CD4-positive, alpha-beta T cell treated with Interferon alpha-2 for 1 hour (primary cell): ENCODE measurements around the gene YIPF7.
A peak's percentile ranks its signal among the peaks of the same experiment; 100 is the strongest.

ENCODE experiments used
- DNase-seq, 2 donors: peaks; one replicate each; pipeline ENCODE4 v3.0.0-alpha.2; 2020 to 2022

The YIPF7 gene

DNA sequence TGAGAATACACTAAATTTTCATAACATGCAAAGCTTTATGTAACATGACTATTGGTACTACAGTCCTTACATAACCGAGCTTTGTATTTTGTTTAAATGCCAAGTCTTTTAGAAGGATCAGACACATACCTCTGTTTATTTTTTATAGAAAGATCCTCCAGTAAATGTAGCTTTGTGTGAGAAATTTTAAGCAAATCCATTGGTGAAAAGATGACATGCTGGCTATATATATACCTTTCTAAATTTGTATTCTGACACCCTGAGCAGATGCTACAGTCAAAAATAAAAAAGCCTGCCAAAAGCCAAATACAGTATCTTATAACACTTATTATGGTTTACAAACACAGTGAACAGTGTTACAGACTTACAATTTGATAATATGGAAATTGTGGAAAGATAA, at the start of gene YIPF7:
Gene YIPF7, minus strand, starts transcription at position 201 of the 400 bp plus-strand sequence. CDS start 1,525 bp downstream, outside the sequence.
- DNase-seq, result no peak

DNA sequence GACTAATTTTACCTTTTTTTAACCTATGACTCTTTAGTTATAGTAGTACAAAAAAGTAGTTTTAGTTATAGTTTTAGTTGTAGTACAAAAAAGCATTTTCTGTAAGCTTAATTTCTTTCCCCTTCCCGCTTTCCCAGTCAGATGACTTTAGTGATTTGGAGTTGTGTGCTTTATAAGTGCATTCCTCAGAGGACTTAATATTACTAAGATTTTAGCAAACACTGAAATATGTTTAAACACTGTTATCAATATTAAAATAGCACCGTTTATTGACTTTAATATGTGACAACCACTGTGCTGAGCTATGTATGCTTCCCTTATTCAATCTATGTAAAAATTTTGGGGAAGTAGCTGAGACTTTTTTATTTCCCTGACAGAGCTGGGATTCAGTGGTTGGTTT, 49.6 kb upstream of the YIPF7 start:
- DNase-seq, result no peak

DNA sequence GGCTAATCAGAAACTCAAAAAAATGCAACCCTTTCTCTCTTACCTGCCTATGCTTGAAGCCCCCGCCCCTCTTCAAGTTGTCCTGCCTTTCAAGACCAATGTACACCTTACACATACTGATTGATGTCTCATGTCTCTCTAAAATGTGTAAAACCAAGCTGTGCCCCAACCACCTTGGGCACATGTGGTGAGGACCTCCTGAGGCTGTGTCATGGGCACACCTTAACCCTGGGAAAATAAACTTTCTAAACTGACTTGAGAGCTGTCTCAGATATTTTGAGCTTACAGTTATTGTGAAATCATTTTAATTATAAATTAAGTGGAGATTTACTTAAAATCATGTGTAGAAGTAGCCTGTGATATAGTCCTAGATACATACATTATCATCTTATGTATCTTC, 49.0 kb upstream of the YIPF7 start:
- DNase-seq, result no peak

DNA sequence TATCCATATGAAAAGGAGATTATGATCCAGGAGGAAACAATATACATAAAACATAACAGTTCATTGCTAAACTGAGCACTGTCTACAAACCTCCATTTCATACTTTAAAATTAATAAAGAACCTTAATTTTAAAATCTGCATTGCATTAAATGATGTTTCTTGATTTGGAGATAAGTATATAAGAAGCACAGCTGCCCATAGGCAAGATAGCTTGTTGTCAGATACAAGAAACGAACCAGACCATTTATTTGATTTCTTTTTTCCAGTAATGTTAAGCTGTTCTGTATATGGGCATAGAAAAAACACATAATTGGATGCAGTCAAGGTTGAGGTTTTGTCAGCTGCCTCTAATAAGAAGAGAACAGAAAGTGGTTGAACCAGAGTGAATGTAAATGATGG, 33.2 kb upstream of the YIPF7 start:
- DNase-seq, result no peak

DNA sequence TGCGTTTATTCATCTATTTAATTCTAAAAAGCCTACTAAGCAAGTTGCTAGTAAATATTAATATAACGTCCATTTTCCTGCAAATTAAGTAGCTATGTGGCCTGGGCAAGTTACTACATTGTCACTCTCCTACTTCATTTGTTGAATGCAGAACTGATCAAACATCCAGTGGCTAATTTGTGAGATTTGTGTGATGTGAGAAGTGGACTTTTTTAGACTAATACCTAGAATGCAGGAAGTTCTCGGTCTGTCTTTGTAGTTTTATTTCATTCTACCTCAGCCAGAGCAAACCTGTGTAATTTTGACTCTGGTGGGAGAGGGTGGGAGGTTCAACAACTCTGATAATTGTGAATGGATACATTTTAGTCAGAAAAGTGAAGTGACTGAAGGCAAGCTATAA, 27.6 kb upstream of the YIPF7 start:
- DNase-seq, result no peak

DNA sequence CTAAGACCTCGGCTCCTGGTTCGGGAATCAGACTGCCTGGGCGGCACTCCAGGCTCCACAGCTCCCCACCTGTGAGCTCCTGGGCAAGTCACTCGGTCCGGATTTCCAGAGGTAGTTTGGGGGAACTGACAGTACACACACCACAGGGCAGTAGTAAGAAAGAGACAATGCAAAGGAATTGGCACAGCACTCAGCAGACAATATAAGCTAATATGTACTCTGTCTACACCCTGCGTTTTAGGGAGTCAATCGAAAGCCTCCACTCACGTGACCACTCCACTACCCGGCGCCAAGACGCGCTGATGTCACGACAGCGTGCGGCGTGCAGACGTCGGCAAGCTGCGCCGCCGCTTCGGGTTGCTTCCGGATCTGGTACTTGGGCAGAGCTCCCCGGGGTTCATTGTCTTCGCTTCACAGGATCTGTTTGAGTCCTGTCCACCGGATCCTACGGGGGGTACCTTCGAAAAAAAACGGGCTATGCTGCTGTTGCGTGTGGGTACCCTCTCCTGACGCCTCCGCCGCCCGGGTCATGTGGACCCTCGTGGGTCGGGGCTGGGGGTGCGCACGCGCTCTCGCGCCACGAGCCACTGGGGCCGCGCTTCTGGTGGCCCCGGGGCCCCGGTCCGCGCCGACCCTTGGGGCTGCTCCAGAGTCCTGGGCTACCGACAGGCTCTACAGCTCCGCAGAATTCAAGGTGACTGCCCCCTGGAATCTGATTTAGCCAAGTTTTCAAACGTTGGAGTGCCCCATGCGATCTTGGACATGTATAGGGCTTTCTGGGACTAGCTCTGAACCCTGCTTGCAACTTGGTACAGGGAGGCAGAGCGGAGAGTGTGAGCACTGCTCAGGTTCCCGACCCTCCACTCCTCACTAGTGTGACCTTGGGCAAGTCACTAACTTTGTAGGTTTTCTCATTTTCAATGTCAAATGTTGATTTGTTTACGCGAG, 26.9 kb upstream of the YIPF7 start, which contains the start of gene GUF1:
Gene GUF1, plus strand, starts transcription at position 327 of the 948 bp plus-strand sequence. Its CDS starts 203 bp downstream, at position 530.
- DNase-seq, result peak; percentile 86 to 90

DNA sequence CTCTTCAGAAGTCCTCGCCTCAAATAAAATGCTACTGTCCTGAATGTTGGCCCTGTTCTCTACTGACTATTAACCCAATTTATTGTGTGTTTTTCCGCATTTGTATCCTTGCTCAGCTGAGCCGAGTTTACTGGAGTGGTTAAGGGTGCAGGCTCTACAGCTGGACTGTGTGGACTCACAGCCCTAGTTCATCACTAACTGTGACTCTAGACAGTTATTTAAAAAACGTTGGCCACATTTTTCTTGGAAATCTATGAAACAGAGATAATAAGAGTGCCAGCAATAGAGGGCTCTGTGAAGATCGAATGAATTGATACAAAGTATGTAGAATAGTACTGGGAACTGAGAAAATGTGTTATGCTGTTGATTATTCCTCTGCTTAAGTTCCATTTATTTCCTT, 23.9 kb upstream of the YIPF7 start:
- no peak for DNase-seq

DNA sequence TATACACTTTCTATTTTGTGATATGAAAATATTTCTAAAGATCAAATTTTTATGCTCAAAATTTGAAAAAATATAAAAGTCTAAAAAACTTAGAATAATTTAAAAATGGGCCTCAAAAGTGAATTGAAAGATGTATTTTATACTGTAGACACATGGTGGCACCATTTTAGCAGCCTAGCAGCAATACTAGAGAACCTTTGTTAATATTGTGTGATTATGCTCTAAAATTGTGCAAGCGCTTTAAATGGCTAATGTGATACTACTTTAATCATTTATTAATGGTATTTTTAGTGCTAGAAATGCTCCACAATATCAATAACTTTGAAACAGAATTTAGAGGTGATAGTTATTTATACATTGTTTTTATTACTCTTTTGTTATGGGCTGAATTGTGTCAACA, 23.0 kb upstream of the YIPF7 start:
- no peak for DNase-seq

DNA sequence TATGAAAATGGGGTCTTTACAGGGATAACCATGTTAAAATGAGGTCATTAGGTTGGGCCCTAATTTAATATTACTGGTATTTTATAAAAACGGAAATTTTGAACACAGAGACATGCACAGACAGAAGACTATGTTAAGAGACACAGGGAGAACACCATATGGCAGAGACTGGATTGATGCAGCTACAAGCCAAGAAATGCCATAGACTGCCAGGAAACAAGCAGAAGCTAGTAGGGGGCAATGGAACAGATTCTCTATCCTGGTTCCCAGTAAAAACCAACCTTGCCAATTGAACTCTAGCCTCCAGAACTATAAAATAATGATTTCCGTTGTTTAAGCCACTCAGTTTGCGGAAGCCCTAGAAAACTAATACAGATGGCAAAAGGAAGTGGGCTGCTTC, 20.2 kb upstream of the YIPF7 start:
- DNase-seq, result no peak

DNA sequence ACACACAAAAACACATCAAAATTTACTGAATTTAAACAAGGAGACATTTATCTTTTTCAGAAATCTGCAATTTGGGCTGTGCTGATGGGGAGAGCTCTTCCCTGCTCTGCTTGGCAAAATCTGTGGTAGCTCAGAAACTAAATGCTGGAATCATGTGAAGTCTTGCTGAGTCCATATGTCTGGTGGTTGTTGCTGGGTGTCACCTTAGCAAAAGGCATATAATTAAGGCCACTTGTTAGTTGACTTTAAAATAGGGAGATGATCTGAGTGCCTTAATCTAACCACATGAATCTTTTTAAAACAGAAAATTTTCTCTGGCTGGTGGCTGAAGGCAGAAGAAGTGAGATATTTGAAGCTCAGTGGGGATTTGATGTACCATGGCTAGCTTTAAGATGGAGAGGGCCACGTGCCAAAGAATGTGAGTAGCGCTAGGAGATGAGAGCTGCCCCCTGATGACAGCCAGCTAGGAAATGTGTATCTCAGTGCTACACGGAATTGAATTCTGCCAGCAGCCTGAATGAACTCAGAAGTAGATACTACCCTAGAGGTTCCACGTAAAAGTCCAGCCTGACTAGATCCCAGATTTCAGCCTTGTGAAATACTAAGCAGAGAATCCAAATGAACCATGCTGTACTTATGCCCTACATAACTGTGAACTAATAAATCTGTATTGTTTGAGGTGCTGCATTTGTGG, 19.2 kb upstream of the YIPF7 start:
- no peak for DNase-seq

DNA sequence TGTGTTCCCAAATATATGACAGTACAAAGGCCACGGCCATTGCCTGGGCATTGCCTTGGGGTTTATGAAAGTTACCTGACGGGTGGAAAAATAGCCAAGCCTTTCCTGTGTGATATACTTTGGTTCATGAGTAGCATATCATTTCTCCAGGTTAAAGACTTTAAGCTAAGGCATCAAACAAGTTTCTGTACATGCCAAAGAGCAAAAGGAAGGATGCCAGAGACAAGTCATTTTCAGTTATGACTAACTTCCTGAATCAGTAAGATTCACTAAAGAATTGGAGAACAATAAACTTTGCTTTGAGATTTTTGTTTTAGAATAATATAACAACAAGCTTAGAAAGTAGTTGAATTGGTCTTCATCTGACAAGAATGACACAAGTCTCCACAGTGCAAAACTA, 17.1 kb upstream of the YIPF7 start:
- no peak for DNase-seq

DNA sequence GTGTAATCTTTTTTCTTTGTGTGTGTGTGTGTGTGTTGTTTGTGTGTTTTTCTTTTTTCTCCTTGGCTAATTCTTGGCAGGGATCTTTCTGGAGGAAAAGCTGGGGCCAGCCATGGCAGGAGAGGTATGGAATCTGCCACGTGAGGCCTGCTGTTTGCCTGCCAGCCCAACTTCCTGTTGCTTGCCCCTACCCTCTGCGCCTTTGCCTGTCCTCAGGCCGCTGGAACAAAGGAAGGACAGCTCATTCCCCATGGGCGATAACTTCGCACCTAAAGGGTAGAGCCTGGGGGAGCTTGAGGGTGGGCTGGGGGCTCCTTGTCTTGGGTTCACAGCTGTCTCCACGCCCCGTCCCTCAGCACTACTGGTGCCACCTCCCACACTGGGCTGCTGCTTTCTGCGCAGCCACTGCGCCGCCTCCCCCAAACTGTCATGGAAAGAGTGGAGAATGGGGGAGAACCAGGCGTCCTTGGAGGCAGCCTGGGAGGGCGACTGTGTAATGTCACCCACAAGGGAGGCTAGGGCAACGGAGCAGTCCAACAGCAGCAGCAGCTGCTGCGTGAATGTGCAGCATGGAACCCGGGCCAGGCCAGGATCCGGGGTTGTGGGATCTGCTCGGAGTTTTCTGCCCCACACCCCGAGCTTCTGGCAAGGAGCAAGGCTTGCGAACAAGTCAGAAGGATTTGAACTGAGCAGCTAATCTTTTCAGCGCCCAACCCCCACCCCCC, 12.3 kb upstream of the YIPF7 start:
- no peak for DNase-seq

DNA sequence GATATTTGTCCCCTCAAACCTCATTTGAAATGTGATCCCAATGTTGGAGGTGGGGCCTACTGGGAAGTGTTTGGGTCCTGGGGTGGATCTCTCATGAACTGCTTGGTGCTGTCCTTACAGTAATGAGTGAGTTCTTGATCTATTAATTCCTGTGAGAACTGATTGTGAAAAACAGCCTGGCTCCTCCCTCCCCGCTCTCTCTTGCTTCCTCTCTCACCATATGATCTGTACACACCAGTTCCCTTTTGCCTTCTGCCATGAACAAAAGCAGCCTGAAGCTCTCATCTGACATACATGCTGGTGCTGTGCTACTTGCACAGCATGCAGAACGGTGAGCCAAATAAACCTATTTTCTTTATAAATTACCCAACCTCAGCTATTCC, 11.2 kb upstream of the YIPF7 start:
- no peak for DNase-seq

DNA sequence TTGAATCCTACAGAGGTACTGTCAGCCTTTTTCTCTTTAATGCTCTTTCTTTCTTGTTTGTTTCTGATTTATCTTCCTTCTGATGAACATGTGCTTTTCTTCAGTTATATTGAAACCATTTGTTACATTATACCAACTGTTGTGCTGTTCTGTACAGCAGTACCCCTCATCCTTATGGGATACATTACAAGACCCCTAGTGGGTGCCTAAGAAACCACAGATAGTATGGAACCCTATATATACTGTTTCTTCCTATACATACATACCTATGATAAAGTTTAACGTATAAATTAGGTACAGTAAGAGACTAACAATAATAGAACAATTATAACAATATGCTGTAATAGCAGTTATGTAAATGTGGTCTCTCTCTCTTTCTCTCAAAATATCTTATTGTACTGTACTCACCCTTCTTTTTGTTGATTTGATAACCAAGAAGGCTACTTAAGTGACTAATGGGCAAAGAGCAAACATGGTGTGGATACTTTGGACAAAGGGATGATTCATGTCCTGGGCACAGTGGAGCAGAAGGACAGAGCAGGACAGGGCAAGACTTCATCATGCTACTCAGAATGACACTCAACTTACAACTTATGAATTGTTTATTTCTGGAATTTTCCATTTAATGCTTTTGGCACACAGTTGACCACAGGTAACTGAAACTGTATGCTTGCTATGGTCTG, 10.7 kb upstream of the YIPF7 start:
- DNase-seq, result no peak

DNA sequence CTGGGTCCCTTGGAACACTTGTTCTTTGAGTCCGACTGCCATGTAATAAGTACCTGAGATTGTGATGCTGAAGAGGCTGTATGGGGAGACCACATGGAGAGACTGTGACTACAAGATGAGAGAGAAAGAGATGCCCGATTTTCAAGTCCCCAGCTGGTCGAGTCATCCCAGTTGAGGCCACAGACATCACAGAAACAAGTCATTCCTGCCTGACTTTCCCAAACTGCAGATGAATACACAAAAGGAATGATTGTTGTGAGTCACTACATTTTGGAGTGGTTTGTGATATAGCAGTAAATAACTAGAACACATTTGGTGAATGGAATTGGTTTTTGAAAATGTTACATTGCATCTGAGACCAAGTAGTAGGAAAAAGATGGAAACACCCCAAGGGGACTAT, 9.0 kb upstream of the YIPF7 start:
- no peak for DNase-seq

DNA sequence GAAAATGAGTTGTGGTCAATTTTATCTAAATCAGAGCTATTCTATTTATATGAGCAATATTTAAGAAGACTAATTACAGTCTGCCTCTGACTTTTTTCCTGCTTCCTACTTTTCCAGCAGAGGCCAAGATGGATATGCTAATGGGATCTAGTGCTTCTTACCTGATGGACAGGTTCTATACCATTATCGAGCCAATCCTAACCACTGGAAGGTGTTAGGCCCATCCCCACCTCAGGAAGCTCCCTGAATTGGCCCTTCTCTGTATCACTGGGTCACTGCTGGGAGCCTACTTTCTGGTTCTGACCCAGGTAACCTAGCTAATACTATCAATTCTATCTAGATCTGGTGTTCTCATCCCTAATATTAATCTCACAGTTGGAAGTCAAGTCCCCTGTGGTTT, 577 bp upstream of the YIPF7 start:
- no peak for DNase-seq

DNA sequence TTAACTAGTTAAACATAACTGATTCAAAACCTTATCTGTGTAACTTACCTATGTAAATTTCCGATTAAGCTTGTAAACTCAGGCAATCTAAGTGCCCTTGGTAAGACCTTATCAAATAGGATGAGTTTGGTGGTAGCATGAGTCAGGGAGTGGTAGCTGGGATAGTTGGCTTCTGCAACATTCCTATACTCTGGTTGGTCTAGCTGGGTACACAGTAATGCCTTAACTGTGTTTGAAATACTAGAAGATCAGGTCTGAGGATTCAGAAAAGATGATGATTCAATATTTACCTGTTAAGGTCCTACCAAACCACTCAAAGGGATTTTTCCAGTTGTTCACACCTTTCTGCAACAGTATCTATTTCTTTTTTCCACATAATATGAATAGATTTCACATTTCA, 5.3 kb downstream of the YIPF7 start:
- no peak for DNase-seq

DNA sequence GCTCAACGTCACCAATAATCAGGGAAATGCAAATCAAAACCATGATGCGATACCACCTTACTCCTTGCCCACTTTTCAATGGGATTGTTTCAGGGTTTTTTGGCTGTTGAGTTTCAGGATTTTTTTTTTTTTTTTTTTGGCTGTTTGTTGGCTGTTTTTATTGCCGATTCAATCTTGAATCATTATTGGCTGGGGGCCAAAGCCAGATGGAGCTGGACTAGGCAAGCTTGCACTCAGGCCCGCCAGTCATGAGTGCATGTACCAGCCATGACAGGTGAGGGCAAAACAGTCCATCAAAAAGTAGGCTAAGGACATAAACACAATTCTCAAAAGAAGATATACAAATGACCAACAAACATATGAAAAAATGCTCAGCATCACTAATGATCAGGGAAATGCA, 13.3 kb downstream of the YIPF7 start:
- DNase-seq, result no peak

DNA sequence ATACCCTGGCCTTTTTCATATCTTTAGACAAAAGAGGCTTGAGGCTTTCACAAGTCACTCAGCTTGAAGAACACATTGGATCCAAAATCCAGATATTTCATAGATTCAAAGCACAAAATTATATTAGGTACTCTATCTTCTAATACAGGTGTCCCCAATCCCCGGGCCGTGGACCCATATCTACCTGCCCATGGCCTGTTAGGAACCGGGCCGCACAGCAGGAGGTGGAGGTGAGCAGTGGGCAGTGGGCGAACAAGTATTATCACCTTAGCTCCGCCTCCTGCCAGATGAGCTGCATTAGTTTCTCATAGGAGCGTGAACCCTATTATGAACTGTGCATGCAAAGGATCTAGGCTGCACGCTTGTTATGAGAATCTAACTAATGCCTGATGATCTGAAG, 18.7 kb downstream of the YIPF7 start:
- no peak for DNase-seq

DNA sequence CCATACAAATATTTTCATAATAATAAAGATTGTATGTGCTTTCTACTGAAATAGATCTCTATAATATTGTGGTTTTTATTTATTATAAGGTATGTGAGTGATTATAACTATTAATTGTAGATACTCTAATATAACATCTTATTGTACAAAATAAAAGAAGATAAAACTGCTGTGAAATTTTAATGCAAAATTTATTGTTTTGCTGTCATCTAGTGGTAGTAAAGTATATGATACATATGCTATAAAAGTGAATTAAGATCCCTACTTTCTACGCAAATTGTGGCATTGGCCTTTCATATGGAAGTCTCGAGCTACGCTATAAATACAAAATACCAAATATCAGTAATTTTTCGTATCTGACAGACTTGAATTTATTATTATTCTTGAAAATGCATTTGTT, 19.3 kb downstream of the YIPF7 start:
- no peak for DNase-seq

DNA sequence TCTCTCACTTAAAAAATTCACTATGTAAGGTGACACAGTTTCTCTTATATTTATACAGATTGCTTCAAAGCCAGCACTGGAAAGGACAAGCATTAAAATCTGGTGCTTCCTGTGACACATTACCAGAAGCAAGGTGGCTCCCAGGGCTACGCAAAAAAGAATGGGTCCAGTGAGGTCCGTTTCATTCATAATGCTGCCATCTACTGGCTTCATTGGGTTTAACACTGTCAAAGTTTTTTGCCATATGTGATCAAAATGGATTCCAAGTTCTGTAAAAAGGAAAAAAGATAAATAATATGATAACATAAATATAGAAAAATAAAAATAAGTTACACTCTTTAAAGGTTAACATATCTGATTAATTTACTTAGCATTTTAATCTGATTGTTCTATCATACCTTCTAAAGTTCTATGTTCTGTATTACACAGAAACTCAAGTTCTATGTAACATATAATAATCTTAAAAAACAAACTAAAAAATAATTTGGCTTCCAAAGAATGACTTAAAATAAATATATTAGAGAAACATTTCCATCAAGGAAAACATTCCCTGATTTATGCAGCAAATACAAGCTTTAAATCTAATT, 22.1 kb downstream of the YIPF7 start:
- DNase-seq, result peak; percentile 27 to 61

DNA sequence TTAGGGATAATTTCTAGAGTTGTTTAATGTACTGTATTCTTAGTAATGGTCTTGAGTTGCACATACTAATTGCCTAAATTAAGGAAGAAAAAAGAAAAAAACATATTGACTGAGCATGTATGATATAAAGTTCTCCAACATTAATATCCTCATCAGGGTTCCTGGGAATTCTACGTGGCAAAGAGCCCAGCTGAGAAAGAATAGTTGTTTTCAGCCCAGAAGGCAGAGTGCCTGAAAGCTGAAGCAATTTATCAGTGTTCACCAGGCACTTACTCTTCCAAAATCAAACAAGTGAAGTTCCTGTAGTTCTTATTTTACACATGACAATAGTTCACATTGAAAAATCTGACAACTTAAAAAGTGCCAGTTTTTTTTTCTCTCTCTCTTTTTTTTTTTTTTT, 27.7 kb downstream of the YIPF7 start:
- DNase-seq, result no peak

DNA sequence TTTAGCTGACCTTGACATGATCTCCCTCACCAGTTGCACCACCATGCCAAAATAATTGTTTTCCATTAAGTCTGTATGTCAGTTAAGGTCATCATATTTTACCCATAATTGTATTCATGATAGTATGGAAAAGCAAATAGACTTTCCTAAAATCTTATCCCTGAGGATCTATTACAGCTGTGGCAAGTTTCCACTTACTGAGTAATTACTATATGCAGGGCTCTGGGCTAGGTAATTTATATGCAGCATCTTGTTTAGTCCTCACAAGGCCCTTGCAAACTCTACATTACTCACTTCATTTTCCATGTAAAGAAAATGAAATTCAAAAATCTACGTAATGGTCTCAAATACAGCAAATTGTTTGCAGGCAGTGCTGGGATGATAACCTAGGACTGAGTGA, 34.8 kb downstream of the YIPF7 start:
- DNase-seq, result no peak
